Measurements from ENCODE around the gene CFB.

- TF ChIP-seq, protein P1, sequence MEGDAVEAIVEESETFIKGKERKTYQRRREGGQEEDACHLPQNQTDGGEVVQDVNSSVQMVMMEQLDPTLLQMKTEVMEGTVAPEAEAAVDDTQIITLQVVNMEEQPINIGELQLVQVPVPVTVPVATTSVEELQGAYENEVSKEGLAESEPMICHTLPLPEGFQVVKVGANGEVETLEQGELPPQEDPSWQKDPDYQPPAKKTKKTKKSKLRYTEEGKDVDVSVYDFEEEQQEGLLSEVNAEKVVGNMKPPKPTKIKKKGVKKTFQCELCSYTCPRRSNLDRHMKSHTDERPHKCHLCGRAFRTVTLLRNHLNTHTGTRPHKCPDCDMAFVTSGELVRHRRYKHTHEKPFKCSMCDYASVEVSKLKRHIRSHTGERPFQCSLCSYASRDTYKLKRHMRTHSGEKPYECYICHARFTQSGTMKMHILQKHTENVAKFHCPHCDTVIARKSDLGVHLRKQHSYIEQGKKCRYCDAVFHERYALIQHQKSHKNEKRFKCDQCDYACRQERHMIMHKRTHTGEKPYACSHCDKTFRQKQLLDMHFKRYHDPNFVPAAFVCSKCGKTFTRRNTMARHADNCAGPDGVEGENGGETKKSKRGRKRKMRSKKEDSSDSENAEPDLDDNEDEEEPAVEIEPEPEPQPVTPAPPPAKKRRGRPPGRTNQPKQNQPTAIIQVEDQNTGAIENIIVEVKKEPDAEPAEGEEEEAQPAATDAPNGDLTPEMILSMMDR (conservative IDR thresholded peaks at IDR 0.05; ENCODE audit: low read length): no peak
- TF ChIP-seq EZH2phosphoT487 (IDR thresholded peaks at IDR 0.05; ENCODE audit: borderline replicate concordance): no peak
Measured at GRCh38 chr6:31900917-31901414, 44.9 kb upstream of the CFB start.

Measured in Loucy (cell line).